HepG2 (cell line): ENCODE data around the gene TADA3. TPM values are rescaled to one million over a fixed set of nuclear protein-coding genes. Genes with fewer than 3 reads are reported as not detected.

Experiments
- AFF4 ChIP-seq: sonication (generic); formaldehyde crosslinking; IDR thresholded peaks from 2 replicates; pipeline ENCODE4 v1.4.0; 2020; ENCODE audit warnings: missing genetic modification reagents
- ATF4 ChIP-seq, 2 experiments: fragments of 450-650 bp in 1 of 2; sonication (generic) in 1 of 2; formaldehyde crosslinking; IDR thresholded peaks; 2 replicates each; pipeline versions ENCODE4 v1.5.0 to v1.8.0; 2020 to 2022; ENCODE audit warnings: mild to moderate bottlenecking in 1 of 2, missing genetic modification reagents in 1 of 2
- CSRNP2 ChIP-seq: sonication (generic); formaldehyde crosslinking; conservative IDR thresholded peaks from 2 replicates; pipeline ENCODE4 v1.8.0; 2022; ENCODE audit warnings: low read depth, missing genetic modification reagents
- ESRRA ChIP-seq: sonication (generic); formaldehyde crosslinking; IDR thresholded peaks from 2 replicates; pipeline ENCODE4 v1.5.1; 2020; ENCODE audit warnings: mild to moderate bottlenecking, low read depth, missing genetic modification reagents
- HCFC1 ChIP-seq: fragments of 150-350 bp; IDR thresholded peaks from 2 replicates; pipeline ENCODE4 v1.6.1; 2014; ENCODE audit warnings: low read depth, low read length
- HNRNPL ChIP-seq: fragments of 200-400 bp; formaldehyde crosslinking; IDR thresholded peaks from 2 replicates; pipeline ENCODE4 v1.6.1; 2017; ENCODE audit warnings: mild to moderate bottlenecking, low read depth, low read length
- LBX2 ChIP-seq: sonication (generic); formaldehyde crosslinking; IDR thresholded peaks from 2 replicates; pipeline ENCODE4 v1.5.0; 2020; ENCODE audit warnings: missing genetic modification reagents, mild to moderate bottlenecking, borderline replicate concordance
- STAG1 ChIP-seq: sonication (generic); formaldehyde crosslinking; IDR thresholded peaks from 2 replicates; pipeline ENCODE4 v1.4.0; 2020; ENCODE audit warnings: missing genetic modification reagents
- ZBTB37 ChIP-seq: sonication (generic); formaldehyde crosslinking; IDR thresholded peaks from 2 replicates; pipeline ENCODE4 v1.4.0; 2020; ENCODE audit warnings: mild to moderate bottlenecking, missing genetic modification reagents
- ZEB1 ChIP-seq: IDR thresholded peaks from 2 replicates; pipeline ENCODE4 v1.6.1; 2012; ENCODE audit warnings: mild to moderate bottlenecking, low read depth, inconsistent platforms; ENCODE audit not compliant: insufficient replicate concordance
- ZNF737 ChIP-seq: sonication (generic); formaldehyde crosslinking; IDR thresholded peaks from 2 replicates; pipeline ENCODE4 v1.5.0; 2020; ENCODE audit warnings: missing genetic modification reagents, mild to moderate bottlenecking, borderline replicate concordance
- ZNF878 ChIP-seq: sonication (generic); formaldehyde crosslinking; IDR thresholded peaks from 2 replicates; pipeline ENCODE4 v1.8.1; 2023; ENCODE audit warnings: mild to moderate bottlenecking, missing genetic modification reagents, moderate library complexity
- polyA plus RNA-seq, 8 experiments: library from polyadenylated mRNA; depleted of rRNA in 3 of 8; stranded (reverse) in 7 of 8; unstranded in 1 of 8; fragments of >200 nt; fragmentation: Illumina TruSeq in 4 of 8; extraction: Trizol in 4 of 8; gene quantifications; 2 replicates each; pipeline versions ENCODE4 v1.2.1 to v1.2.3, GENCODE V29; 2011 to 2016; ENCODE audit warnings: low read depth in 4 of 8, missing spikeins in 1 of 8, mixed read lengths in 1 of 8; ENCODE audit not compliant: insufficient read depth in 1 of 8
- total RNA-seq, 5 experiments: library from RNA; depleted of rRNA; stranded (reverse); fragments of >200 nt; fragmentation: Illumina TruSeq; extraction: Trizol; gene quantifications; 2 replicates each; pipeline ENCODE4 v1.2.3, GENCODE V29; 2016; ENCODE audit warnings: low read depth in 1 of 5
- TF ChIP-seq, protein P1 (sequence below): fragments of 450-650 bp; IDR thresholded peaks from 2 replicates; pipeline ENCODE4 v1.6.1; 2016
- TF ChIP-seq, protein P2 (sequence below): sonication (generic); formaldehyde crosslinking; IDR thresholded peaks from 2 replicates; pipeline ENCODE4 v1.4.0; 2020; ENCODE audit warnings: missing genetic modification reagents; ENCODE audit errors: not compliant biosample characterization

The TADA3 gene
- total and polyA plus RNA-seq, 2 of the 13 experiments (the other 11 are each of a cell fraction or from before 2014, with no cell fraction given), result 32.1 to 37.1 TPM

- TF ChIP-seq AFF4 (CRISPR knock-in tag), result no peak
- TF ChIP-seq ZNF737 (CRISPR knock-in tag), result no peak
- TF ChIP-seq ZBTB37, result peak; percentile 87; the same call in 1 of the 2 replicates
- peak; percentile 62; the same call in 1 of the 2 replicates for TF ChIP-seq LBX2
- no peak for TF ChIP-seq ATF4 (CRISPR knock-in tag; IDR thresholded peaks at IDR 0.05)
- TF ChIP-seq ZEB1, result no peak
- TF ChIP-seq HNRNPL, result peak; percentile 97
- no peak for TF ChIP-seq ESRRA
- TF ChIP-seq, protein P1, sequence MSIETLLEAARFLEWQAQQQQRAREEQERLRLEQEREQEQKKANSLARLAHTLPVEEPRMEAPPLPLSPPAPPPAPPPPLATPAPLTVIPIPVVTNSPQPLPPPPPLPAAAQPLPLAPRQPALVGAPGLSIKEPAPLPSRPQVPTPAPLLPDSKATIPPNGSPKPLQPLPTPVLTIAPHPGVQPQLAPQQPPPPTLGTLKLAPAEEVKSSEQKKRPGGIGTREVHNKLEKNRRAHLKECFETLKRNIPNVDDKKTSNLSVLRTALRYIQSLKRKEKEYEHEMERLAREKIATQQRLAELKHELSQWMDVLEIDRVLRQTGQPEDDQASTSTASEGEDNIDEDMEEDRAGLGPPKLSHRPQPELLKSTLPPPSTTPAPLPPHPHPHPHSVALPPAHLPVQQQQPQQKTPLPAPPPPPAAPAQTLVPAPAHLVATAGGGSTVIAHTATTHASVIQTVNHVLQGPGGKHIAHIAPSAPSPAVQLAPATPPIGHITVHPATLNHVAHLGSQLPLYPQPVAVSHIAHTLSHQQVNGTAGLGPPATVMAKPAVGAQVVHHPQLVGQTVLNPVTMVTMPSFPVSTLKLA, result peak; percentile 7; the same call in 1 of the 2 replicates
- 0 out of 2 replicates have a peak, but pooled peaks have one; percentile 14 for TF ChIP-seq ZNF878
- no peak for TF ChIP-seq CSRNP2 (CRISPR knock-in tag)
- TF ChIP-seq HCFC1, result no peak
- TF ChIP-seq, protein P2, sequence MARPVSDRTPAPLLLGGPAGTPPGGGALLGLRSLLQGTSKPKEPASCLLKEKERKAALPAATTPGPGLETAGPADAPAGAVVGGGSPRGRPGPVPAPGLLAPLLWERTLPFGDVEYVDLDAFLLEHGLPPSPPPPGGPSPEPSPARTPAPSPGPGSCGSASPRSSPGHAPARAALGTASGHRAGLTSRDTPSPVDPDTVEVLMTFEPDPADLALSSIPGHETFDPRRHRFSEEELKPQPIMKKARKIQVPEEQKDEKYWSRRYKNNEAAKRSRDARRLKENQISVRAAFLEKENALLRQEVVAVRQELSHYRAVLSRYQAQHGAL, result no peak
- TF ChIP-seq STAG1 (CRISPR knock-in tag), result no peak
Measured at GRCh38 chr3:9749645-9750555, 42.4 kb downstream of the TADA3 start, which contains the start of gene OGG1 (continued).
